Measurements from ENCODE around the gene SS18. TPM values are rescaled to one million over a fixed set of nuclear protein-coding genes. Genes with fewer than 3 reads are reported as not detected.

Gene SS18
- total and polyA plus RNA-seq, 8 donors, result 17.0 to 38.0 (median 20.2) TPM

- no peaks in the 10 kb centered on the region for H3K9me3 ChIP-seq
- TF ChIP-seq CTCF (IDR thresholded peaks at IDR 0.05), result no peak
- H3K27ac ChIP-seq, result no peak overlapping the region
- FAIRE-seq (no peak), ATAC-seq (no peak), DNase-seq (no peak)
- no peaks in the 10 kb centered on the region for H3K36me3 ChIP-seq
- no peaks in the 10 kb centered on the region for H3K4me1 ChIP-seq
- intact Hi-C loops (cut with DNase I), result no loop called here
- H3K4me3 ChIP-seq, result no peak overlapping the region
- WGBS, 2 donors, result 97 to 99% methylated on average over 3 of the region's 3 CpGs
- H3K27me3 ChIP-seq, result no peaks in the 10 kb centered on the region
Observed at GRCh38 chr18:26044807-26045206, 45.6 kb downstream of the SS18 start.

DNA sequence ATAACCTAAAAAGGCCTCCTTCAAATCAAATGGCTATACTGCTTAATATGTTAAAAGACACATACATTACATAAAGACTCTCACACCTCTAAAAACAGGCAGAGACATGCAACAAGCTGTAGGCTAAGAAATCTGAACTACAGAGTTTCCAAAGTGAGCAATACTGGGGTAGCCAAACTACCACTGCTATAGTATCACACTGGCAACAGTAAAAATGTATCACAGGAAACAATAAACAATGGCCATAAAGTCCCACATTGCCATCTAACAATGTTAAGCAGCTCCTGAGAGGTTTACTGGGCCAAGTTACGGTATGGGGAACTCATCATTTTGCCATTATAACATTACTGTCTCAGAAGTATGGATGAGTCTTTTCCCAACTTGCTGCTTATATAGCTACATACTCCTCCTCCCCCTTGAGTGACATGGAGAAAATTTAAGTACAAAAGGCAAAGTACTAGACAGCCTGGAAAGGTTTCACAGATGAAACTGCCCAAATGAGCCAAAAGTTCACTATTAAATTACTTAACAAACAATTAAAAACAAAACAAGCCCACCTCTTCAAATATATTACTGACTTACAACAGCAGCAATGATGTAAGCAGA, 50.3 kb downstream of the SS18 start:
- no peak for FAIRE-seq
- intact Hi-C loops (cut with DNase I), result no loop called here
- WGBS, 2 donors, result 95 to 97% methylated on average over 1 of the region's 1 CpG

DNA sequence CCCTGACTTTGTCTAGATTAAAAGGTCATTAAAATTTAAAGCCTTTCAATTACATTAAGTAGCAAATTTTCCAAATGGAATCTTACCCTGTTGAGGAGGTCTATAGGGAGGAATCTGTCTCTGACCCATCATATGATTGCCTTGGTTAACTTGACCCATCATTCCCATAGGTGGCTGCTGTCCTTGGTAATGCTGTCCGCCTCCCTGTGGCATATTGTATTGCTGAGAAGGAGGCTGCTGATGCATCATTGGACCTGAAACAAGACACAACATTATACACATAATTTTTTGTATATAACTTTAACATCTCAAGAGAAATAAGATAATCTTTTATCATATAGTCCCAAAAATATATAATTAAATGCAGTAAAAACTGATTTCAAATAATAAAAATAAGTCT, 51.2 kb downstream of the SS18 start:
- peaks cover 6 to 10% (median 9%) of the 10 kb centered on the region in 3 donors for H3K4me1 ChIP-seq
- H3K36me3 ChIP-seq, result peaks cover 0 to 13% (median 0%) of the 10 kb centered on the region in 3 donors
- WGBS, 2 donors, result 95 to 100% methylated on average over 1 of the region's 1 CpG
- no peaks in the 10 kb centered on the region for H3K27me3 ChIP-seq
- DNase-seq, result no peak
- no peak for FAIRE-seq
- no peak for ATAC-seq
- no peak overlapping the region for H3K4me3 ChIP-seq
- no peak for TF ChIP-seq CTCF (IDR thresholded peaks at IDR 0.05)
- H3K9me3 ChIP-seq, result no peaks in the 10 kb centered on the region
- H3K27ac ChIP-seq, result no peak overlapping the region
- intact Hi-C loops (cut with DNase I), result no loop called here

More for the DNA sequence above, 50.3 kb downstream of the SS18 start:
- DNase-seq (no peak), ATAC-seq (no peak)
- no peak for TF ChIP-seq CTCF (IDR thresholded peaks at IDR 0.05)
- H3K9me3 ChIP-seq, result no peaks in the 10 kb centered on the region
- H3K4me3 ChIP-seq, result no peak overlapping the region
- H3K36me3 ChIP-seq, result peaks cover 0 to 13% (median 0%) of the 10 kb centered on the region in 3 donors
- peaks cover 3 to 4% (median 3%) of the 10 kb centered on the region in 3 donors for H3K4me1 ChIP-seq
- no peaks in the 10 kb centered on the region for H3K27me3 ChIP-seq
- H3K27ac ChIP-seq, result no peak overlapping the region

DNA sequence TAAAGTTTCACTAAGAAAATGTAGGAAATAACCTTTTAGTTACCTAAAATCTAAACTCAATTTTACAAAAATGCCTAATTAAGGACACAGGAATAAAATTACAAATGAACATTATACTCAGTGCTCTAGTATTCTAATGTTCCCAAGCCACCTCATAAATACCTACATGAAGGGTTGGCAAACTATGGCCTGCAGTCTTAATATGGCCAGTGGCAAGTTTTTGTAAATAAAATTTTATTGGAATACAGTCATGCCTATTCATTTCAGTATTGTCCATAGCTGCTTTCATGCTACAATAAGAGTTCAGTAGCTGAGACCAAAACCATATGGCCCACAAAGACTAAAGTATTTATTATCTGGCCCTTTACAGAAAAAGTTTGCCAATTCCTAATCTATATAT, 53.8 kb downstream of the SS18 start:
- no peaks in the 10 kb centered on the region for H3K9me3 ChIP-seq
- peaks cover 0 to 22% (median 0%) of the 10 kb centered on the region in 3 donors for H3K36me3 ChIP-seq
- H3K27ac ChIP-seq, result no peak overlapping the region
- intact Hi-C loops (cut with DNase I), result no loop called here
- no peak for FAIRE-seq
- no peaks in the 10 kb centered on the region for H3K27me3 ChIP-seq
- H3K4me1 ChIP-seq, result peaks cover 6 to 10% (median 9%) of the 10 kb centered on the region in 3 donors
- H3K4me3 ChIP-seq, result no peak overlapping the region
- DNase-seq, result no peak
- no peak for TF ChIP-seq CTCF (IDR thresholded peaks at IDR 0.05)
- no peak for ATAC-seq

- Histone ChIP-seq H3K4me1 (peaks cover 6 to 10% (median 9%) of the 10 kb centered on the region in 3 donors), H3K27ac (no peak overlapping the region), H3K9me3 (no peaks in the 10 kb centered on the region), H3K36me3 (peaks cover 0 to 25% (median 0%) of the 10 kb centered on the region in 3 donors), H3K4me3 (no peak overlapping the region), H3K27me3 (no peaks in the 10 kb centered on the region)
- DNase-seq (peak in 1 of 6 donors; percentile 2), FAIRE-seq (no peak), ATAC-seq (peak in 1 of 4 donors; percentile 48)
- TF ChIP-seq CTCF (IDR thresholded peaks at IDR 0.05), result no peak
- intact Hi-C loops (cut with DNase I), result no loop called here
- 23 to 28% methylated on average over 5 of the region's 5 CpGs for WGBS, 2 donors
Observed at GRCh38 chr18:26034850-26035497, 55.4 kb downstream of the SS18 start.

Measured in pancreas (tissue), 10 donors.